Measurements from ENCODE around the gene SETBP1.

DNA sequence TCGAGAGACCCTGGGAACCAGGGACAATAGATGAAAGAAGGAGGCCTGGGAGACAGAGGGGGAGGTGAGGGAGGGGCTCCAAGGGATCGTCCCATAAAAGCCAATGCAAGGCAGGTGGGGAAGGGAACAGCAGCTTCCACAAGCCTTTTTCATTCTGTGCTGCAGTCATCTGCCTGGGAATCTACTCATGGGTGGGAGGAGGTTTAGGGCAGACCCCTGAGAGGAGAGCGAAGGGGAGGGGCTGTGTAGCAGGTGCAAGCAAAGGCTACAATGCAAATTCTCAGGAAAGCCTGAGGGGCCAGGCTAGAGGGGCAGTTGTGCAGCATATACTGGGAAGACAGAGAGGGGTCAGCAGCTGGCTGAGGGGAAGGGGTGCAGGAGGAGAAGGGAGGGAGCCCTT lies 135.4 kb downstream of the SETBP1 start:
- no peak for TF ChIP-seq POLR2AphosphoS5 (IDR thresholded peaks at IDR 0.05)
- TF ChIP-seq, protein P1, sequence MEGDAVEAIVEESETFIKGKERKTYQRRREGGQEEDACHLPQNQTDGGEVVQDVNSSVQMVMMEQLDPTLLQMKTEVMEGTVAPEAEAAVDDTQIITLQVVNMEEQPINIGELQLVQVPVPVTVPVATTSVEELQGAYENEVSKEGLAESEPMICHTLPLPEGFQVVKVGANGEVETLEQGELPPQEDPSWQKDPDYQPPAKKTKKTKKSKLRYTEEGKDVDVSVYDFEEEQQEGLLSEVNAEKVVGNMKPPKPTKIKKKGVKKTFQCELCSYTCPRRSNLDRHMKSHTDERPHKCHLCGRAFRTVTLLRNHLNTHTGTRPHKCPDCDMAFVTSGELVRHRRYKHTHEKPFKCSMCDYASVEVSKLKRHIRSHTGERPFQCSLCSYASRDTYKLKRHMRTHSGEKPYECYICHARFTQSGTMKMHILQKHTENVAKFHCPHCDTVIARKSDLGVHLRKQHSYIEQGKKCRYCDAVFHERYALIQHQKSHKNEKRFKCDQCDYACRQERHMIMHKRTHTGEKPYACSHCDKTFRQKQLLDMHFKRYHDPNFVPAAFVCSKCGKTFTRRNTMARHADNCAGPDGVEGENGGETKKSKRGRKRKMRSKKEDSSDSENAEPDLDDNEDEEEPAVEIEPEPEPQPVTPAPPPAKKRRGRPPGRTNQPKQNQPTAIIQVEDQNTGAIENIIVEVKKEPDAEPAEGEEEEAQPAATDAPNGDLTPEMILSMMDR (IDR thresholded peaks at IDR 0.05), result no peak
